HepG2 (cell line): Measurements from ENCODE around the gene RERE. TPM values are rescaled to one million over a fixed set of nuclear protein-coding genes. Genes with fewer than 3 reads are reported as not detected.
A peak's percentile ranks its signal among the peaks of the same experiment; 100 is the strongest.

Experiments
- E2F5 ChIP-seq: sonication (generic); formaldehyde crosslinking; conservative IDR thresholded peaks from 2 replicates; pipeline ENCODE4 v1.4.0; 2020; ENCODE audit warnings: missing genetic modification reagents
- ETV5 ChIP-seq: IDR thresholded peaks from 2 replicates; pipeline ENCODE4 v1.6.1; 2018; ENCODE audit warnings: missing biosample characterization, missing genetic modification reagents, inconsistent platforms, borderline replicate concordance
- FOXA3 ChIP-seq: IDR thresholded peaks from 2 replicates; pipeline ENCODE4 v1.6.1; 2016; ENCODE audit warnings: missing genetic modification reagents, missing compliant biosample characterization
- FOXP1 ChIP-seq, 2 experiments: fragments of 450-650 bp in 1 of 2; IDR thresholded peaks; 2 replicates each; pipeline ENCODE4 v1.6.1; 2017 to 2018; ENCODE audit warnings: antibody characterized with exemption in 1 of 2
- HDAC2 ChIP-seq: sonication (generic); formaldehyde crosslinking; IDR thresholded peaks from 2 replicates; pipeline ENCODE4 v1.4.0; 2020; ENCODE audit warnings: missing genetic modification reagents
- HOMEZ ChIP-seq: IDR thresholded peaks from 2 replicates; pipeline ENCODE4 v1.6.1; 2016; ENCODE audit warnings: low read depth
- PAWR ChIP-seq: sonication (generic); formaldehyde crosslinking; IDR thresholded peaks from 2 replicates; pipeline ENCODE4 v1.4.0; 2020; ENCODE audit warnings: missing genetic modification reagents, mild to moderate bottlenecking, borderline replicate concordance
- PPARG ChIP-seq: conservative IDR thresholded peaks from 2 replicates; pipeline ENCODE4 v1.6.1; 2016; ENCODE audit warnings: missing biosample characterization, missing genetic modification reagents
- RXRB ChIP-seq: IDR thresholded peaks from 2 replicates; pipeline ENCODE4 v1.6.1; 2016; ENCODE audit warnings: borderline replicate concordance, missing genetic modification reagents, missing compliant biosample characterization
- SOX13 ChIP-seq, 3 experiments: fragments of 450-650 bp in 1 of 3; sonication (generic) in 1 of 3; formaldehyde crosslinking in 1 of 3; IDR thresholded peaks in 2 of 3; conservative IDR thresholded peaks in 1 of 3; 2 replicates each; pipeline versions ENCODE4 v1.5.0 to v1.6.1; 2016 to 2020; ENCODE audit warnings: antibody characterized with exemption in 1 of 3, mild to moderate bottlenecking in 1 of 3, missing compliant biosample characterization in 1 of 3, missing genetic modification reagents in 1 of 3, moderate library complexity in 1 of 3
- TCF7 ChIP-seq: sonication (generic); IDR thresholded peaks from 2 replicates; pipeline ENCODE4 v1.6.1; 2016; ENCODE audit warnings: antibody characterized with exemption, low read depth
- ZBTB42 ChIP-seq: sonication (generic); formaldehyde crosslinking; IDR thresholded peaks from 2 replicates; pipeline ENCODE4 v1.5.0; 2020; ENCODE audit warnings: mild to moderate bottlenecking, missing genetic modification reagents
- ZMYM4 ChIP-seq: sonication (generic); formaldehyde crosslinking; IDR thresholded peaks from 2 replicates; pipeline ENCODE4 v1.8.1; 2023; ENCODE audit warnings: mild to moderate bottlenecking, missing genetic modification reagents
- ZNF331 ChIP-seq: sonication (generic); formaldehyde crosslinking; IDR thresholded peaks from 2 replicates; pipeline ENCODE4 v1.4.0; 2020; ENCODE audit warnings: missing genetic modification reagents
- ZNF431 ChIP-seq: sonication (generic); formaldehyde crosslinking; IDR thresholded peaks from 2 replicates; pipeline ENCODE4 v1.9.0; 2022; ENCODE audit warnings: missing genetic modification reagents, low read depth, mild to moderate bottlenecking, borderline replicate concordance
- ZNF562 ChIP-seq: sonication (generic); formaldehyde crosslinking; IDR thresholded peaks from 2 replicates; pipeline ENCODE4 v1.8.0; 2022; ENCODE audit warnings: missing genetic modification reagents, borderline replicate concordance
- ZNF598 ChIP-seq: sonication (generic); formaldehyde crosslinking; IDR thresholded peaks from 2 replicates; pipeline ENCODE4 v1.5.1; 2020; ENCODE audit warnings: mild to moderate bottlenecking, missing genetic modification reagents, borderline replicate concordance
- ZNF619 ChIP-seq: sonication (generic); formaldehyde crosslinking; IDR thresholded peaks from 2 replicates; pipeline ENCODE4 v1.4.0; 2020; ENCODE audit warnings: mild to moderate bottlenecking, missing genetic modification reagents
- ZNF644 ChIP-seq: IDR thresholded peaks from 2 replicates; pipeline ENCODE4 v1.6.1; 2016; ENCODE audit warnings: low read depth
- polyA plus RNA-seq, 8 experiments: library from polyadenylated mRNA; depleted of rRNA in 3 of 8; stranded (reverse) in 7 of 8; unstranded in 1 of 8; fragments of >200 nt; fragmentation: Illumina TruSeq in 4 of 8; extraction: Trizol in 4 of 8; gene quantifications; 2 replicates each; pipeline versions ENCODE4 v1.2.1 to v1.2.3, GENCODE V29; 2011 to 2016; ENCODE audit warnings: low read depth in 4 of 8, missing spikeins in 1 of 8, mixed read lengths in 1 of 8; ENCODE audit not compliant: insufficient read depth in 1 of 8
- total RNA-seq, 5 experiments: library from RNA; depleted of rRNA; stranded (reverse); fragments of >200 nt; fragmentation: Illumina TruSeq; extraction: Trizol; gene quantifications; 2 replicates each; pipeline ENCODE4 v1.2.3, GENCODE V29; 2016; ENCODE audit warnings: low read depth in 1 of 5
- TF ChIP-seq, protein P1 (sequence below): sonication (generic); formaldehyde crosslinking; IDR thresholded peaks from 2 replicates; pipeline ENCODE4 v1.4.0; 2020; ENCODE audit warnings: missing genetic modification reagents, borderline replicate concordance
- TF ChIP-seq, protein P2 (sequence below): sonication (generic); formaldehyde crosslinking; IDR thresholded peaks from 2 replicates; pipeline ENCODE4 v1.5.0; 2020; ENCODE audit warnings: mild to moderate bottlenecking, missing genetic modification reagents, borderline replicate concordance

The RERE gene
- total and polyA plus RNA-seq, 2 of the 13 experiments (the other 11 are each of a cell fraction or from before 2014, with no cell fraction given) = 18.3 to 21.9 TPM

- TF ChIP-seq E2F5 (CRISPR knock-in tag) (no peak), SOX13 (IDR thresholded peaks at IDR 0.05) (no peak), SOX13 (CRISPR knock-in tag; conservative IDR thresholded peaks at IDR 0.05 in 1 of 2, IDR thresholded peaks at IDR 0.05 in 1 of 2) (peak in 1 of 2 experiments; percentile 50; a peak in 2 of 4 replicates), FOXP1 (IDR thresholded peaks at IDR 0.05) (no peak), FOXP1 (CRISPR knock-in tag; IDR thresholded peaks at IDR 0.05) (0 out of 2 replicates have a peak, but pooled peaks have one; percentile 12), ZNF331 (CRISPR knock-in tag) (0 out of 2 replicates have a peak, but pooled peaks have one; percentile 42), ZNF598 (no peak), PPARG (CRISPR knock-in tag) (peak; percentile 87), ZNF619 (CRISPR knock-in tag) (no peak), HOMEZ (CRISPR knock-in tag) (peak; percentile 40; the same call in 1 of the 2 replicates), ZNF644 (CRISPR knock-in tag) (peak; percentile 38; the same call in 1 of the 2 replicates), TCF7 (peak; percentile 74), ZBTB42 (0 out of 2 replicates have a peak, but pooled peaks have one; percentile 54), PAWR (CRISPR knock-in tag) (no peak), RXRB (CRISPR knock-in tag) (peak; percentile 55), HDAC2 (CRISPR knock-in tag) (peak; percentile 36; the same call in 1 of the 2 replicates), FOXA3 (CRISPR knock-in tag) (0 out of 2 replicates have a peak, but pooled peaks have one; percentile 15), ZNF562 (CRISPR knock-in tag) (no peak), ETV5 (CRISPR knock-in tag) (peak; percentile 67; the same call in 1 of the 2 replicates), ZMYM4 (0 out of 2 replicates have a peak, but pooled peaks have one; percentile 12), ZNF431 (CRISPR knock-in tag) (no peak)
- TF ChIP-seq, protein P1, sequence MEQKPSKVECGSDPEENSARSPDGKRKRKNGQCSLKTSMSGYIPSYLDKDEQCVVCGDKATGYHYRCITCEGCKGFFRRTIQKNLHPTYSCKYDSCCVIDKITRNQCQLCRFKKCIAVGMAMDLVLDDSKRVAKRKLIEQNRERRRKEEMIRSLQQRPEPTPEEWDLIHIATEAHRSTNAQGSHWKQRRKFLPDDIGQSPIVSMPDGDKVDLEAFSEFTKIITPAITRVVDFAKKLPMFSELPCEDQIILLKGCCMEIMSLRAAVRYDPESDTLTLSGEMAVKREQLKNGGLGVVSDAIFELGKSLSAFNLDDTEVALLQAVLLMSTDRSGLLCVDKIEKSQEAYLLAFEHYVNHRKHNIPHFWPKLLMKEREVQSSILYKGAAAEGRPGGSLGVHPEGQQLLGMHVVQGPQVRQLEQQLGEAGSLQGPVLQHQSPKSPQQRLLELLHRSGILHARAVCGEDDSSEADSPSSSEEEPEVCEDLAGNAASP (CRISPR knock-in tag) = peak; percentile 13; the same call in 1 of the 2 replicates
- TF ChIP-seq, protein P2, sequence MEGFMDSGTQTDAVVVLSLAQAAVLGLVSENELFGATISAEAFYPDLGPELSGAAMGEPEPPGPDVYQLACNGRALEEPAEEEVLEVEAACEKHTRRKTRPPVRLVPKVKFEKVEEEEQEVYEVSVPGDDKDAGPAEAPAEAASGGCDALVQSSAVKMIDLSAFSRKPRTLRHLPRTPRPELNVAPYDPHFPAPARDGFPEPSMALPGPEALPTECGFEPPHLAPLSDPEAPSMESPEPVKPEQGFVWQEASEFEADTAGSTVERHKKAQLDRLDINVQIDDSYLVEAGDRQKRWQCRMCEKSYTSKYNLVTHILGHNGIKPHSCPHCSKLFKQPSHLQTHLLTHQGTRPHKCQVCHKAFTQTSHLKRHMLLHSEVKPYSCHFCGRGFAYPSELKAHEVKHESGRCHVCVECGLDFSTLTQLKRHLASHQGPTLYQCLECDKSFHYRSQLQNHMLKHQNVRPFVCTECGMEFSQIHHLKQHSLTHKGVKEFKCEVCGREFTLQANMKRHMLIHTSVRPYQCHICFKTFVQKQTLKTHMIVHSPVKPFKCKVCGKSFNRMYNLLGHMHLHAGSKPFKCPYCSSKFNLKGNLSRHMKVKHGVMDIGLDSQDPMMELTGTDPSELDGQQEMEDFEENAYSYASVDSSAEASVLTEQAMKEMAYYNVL = 0 out of 2 replicates have a peak, but pooled peaks have one; percentile 26
These were observed 265.6 kb downstream of the RERE start (continued) for GRCh38 chr1:8551613-8552489.
